Activated CD8-positive, alpha-beta memory T cell treated with anti-CD3 and anti-CD28 coated beads, Interleukin-2, amount 50 U/mL, for 4 hours (primary cell): ENCODE measurements around the gene CTAG1B.
"Not testable (repeated sequence)": the region's sequence is repeated elsewhere in the genome, so short reads cannot be mapped to it uniquely, and the experiment has no call there.

ENCODE experiments used
- DNase-seq: peaks from one replicate; pipeline ENCODE4 v3.0.0-alpha.2; 2020

Gene CTAG1B

GRCh38 chrX:154582994-154583393 is 36.1 kb downstream of the CTAG1B start:
- DNase-seq, result not testable (repeated sequence)

GRCh38 chrX:154575076-154575475 is 44.0 kb downstream of the CTAG1B start:
- DNase-seq, result not testable (repeated sequence)

- not testable (repeated sequence) for DNase-seq
These were observed 46.0 kb downstream of the CTAG1B start for GRCh38 chrX:154573061-154573460.

- not testable (repeated sequence) for DNase-seq
These were observed 48.7 kb downstream of the CTAG1B start for GRCh38 chrX:154570361-154570760.
